OCI-LY1 (cell line): ENCODE results near the gene ELMOD3.

Source experiments
- H2AFZ ChIP-seq: fragments of 200-600 bp; sonication (generic), shearing (Covaris generic); 2 replicates; pipeline ENCODE4 v1.6.0; 2014; ENCODE audit warnings: antibody characterized with exemption, mild to moderate bottlenecking, low read length
- H3F3A ChIP-seq: fragments of 200-600 bp; sonication (generic), shearing (Covaris generic); 2 replicates; pipeline ENCODE4 v1.6.0; 2014; ENCODE audit warnings: mild to moderate bottlenecking, antibody characterized with exemption, low read length, moderate library complexity; ENCODE audit not compliant: insufficient read depth
- H3K27ac ChIP-seq: fragments of 200-600 bp; sonication (generic); 2 replicates; pipeline ENCODE4 v1.5.1; 2014; ENCODE audit warnings: low read length, mixed run types, mild to moderate bottlenecking, low read depth; ENCODE audit not compliant: poor library complexity, severe bottlenecking
- H3K27me3 ChIP-seq: fragments of 200-600 bp; sonication (generic); 2 replicates; pipeline ENCODE4 v1.6.0; 2014; ENCODE audit warnings: antibody characterized with exemption, mild to moderate bottlenecking, low read length, moderate library complexity; ENCODE audit not compliant: insufficient read depth
- H3K36me3 ChIP-seq: fragments of 200-600 bp; sonication (generic); 2 replicates; pipeline ENCODE4 v1.6.1; 2014; ENCODE audit warnings: mild to moderate bottlenecking, antibody characterized with exemption, low read length, moderate library complexity, mixed read lengths; ENCODE audit not compliant: insufficient read depth
- H3K4me1 ChIP-seq: fragments of 200-600 bp; sonication (generic); 2 replicates; pipeline ENCODE4 v1.5.1; 2014; ENCODE audit warnings: mild to moderate bottlenecking, low read length, moderate library complexity; ENCODE audit not compliant: insufficient read depth, severe bottlenecking
- H3K4me2 ChIP-seq: fragments of 200-600 bp; sonication (generic), shearing (Covaris generic); 2 replicates; pipeline ENCODE4 v1.6.1; 2014; ENCODE audit warnings: low read length
- H3K4me3 ChIP-seq: fragments of 200-600 bp; sonication (generic); 2 replicates; pipeline ENCODE4 v1.5.1; 2014; ENCODE audit warnings: low read length, low read depth, mild to moderate bottlenecking, mixed read lengths; ENCODE audit not compliant: poor library complexity, severe bottlenecking
- H3K79me2 ChIP-seq: fragments of 200-600 bp; shearing (Covaris generic); 2 replicates; pipeline ENCODE4 v1.6.1; 2016; ENCODE audit warnings: mixed run types, low read length, mixed read lengths; ENCODE audit not compliant: insufficient read depth
- H3K9ac ChIP-seq: fragments of 200-600 bp; sonication (generic), shearing (Covaris generic); 2 replicates; pipeline ENCODE4 v1.6.1; 2014; ENCODE audit warnings: mild to moderate bottlenecking, low read length, mixed read lengths
- H3K9me2 ChIP-seq: fragments of 200-600 bp; sonication (generic), shearing (Covaris generic); 2 replicates; pipeline ENCODE4 v1.6.1; 2014; ENCODE audit warnings: low read depth, mild to moderate bottlenecking, low read length, mixed read lengths
- H3K9me3 ChIP-seq: fragments of 200-600 bp; shearing (Covaris generic); 2 replicates; pipeline ENCODE4 v1.6.1; 2014; ENCODE audit warnings: low read length, mixed read lengths
- H4K20me1 ChIP-seq: fragments of 200-600 bp; sonication (generic), shearing (Covaris generic); 2 replicates; pipeline ENCODE4 v1.6.0; 2016; ENCODE audit warnings: mild to moderate bottlenecking, low read length; ENCODE audit not compliant: insufficient read depth
- CTCF ChIP-seq: fragments of 200-600 bp; sonication (generic), shearing (Covaris generic); IDR thresholded peaks from 2 replicates; pipeline ENCODE4 v1.5.1; 2017; ENCODE audit warnings: mild to moderate bottlenecking, antibody characterized with exemption, low read length, moderate library complexity, mixed read lengths
- EZH2 ChIP-seq: fragments of 200-600 bp; sonication (generic), shearing (Covaris generic); IDR thresholded peaks from 2 replicates; pipeline ENCODE4 v1.8.0; 2017; ENCODE audit warnings: borderline replicate concordance, mixed run types, mild to moderate bottlenecking, antibody characterized with exemption, low read length, moderate library complexity, mixed read lengths

Gene ELMOD3

GRCh38 chr2:85434696-85435095, 80.1 kb downstream of the ELMOD3 start:
- no peaks in the 10 kb centered on the region for H3K36me3 ChIP-seq
- H3K4me2 ChIP-seq, result no peak overlapping the region
- no peak overlapping the region for H3K9ac ChIP-seq
- H4K20me1 ChIP-seq, result no peaks in the 10 kb centered on the region
- no peak overlapping the region for H3K27ac ChIP-seq
- no peaks in the 10 kb centered on the region for H3F3A ChIP-seq
- H2AFZ ChIP-seq, result no peak overlapping the region
- no peaks in the 10 kb centered on the region for H3K79me2 ChIP-seq
- H3K27me3 ChIP-seq, result no peaks in the 10 kb centered on the region
- no peaks in the 10 kb centered on the region for H3K9me3 ChIP-seq
- TF ChIP-seq CTCF (no peak), EZH2 (no peak)
- H3K4me3 ChIP-seq, result no peak overlapping the region
- peaks cover 23% of the 10 kb centered on the region for H3K4me1 ChIP-seq
- H3K9me2 ChIP-seq, result no peaks in the 10 kb centered on the region

- H3K9me2 ChIP-seq, result no peaks in the 10 kb centered on the region
- H3K4me3 ChIP-seq, result no peak overlapping the region
- H3K9me3 ChIP-seq, result no peaks in the 10 kb centered on the region
- no peaks in the 10 kb centered on the region for H3K36me3 ChIP-seq
- H3K27me3 ChIP-seq, result no peaks in the 10 kb centered on the region
- no peaks in the 10 kb centered on the region for H3F3A ChIP-seq
- no peak overlapping the region for H3K27ac ChIP-seq
- no peaks in the 10 kb centered on the region for H3K79me2 ChIP-seq
- TF ChIP-seq EZH2, result no peak
- H3K4me2 ChIP-seq, result no peak overlapping the region
- H4K20me1 ChIP-seq, result no peaks in the 10 kb centered on the region
- peaks cover 23% of the 10 kb centered on the region for H3K4me1 ChIP-seq
- no peak overlapping the region for H2AFZ ChIP-seq
- no peak overlapping the region for H3K9ac ChIP-seq
Measured at GRCh38 chr2:85435220-85435958, 80.8 kb downstream of the ELMOD3 start.

GRCh38 chr2:85435981-85436835, 81.6 kb downstream of the ELMOD3 start:
- no peaks in the 10 kb centered on the region for H3K9me2 ChIP-seq
- TF ChIP-seq EZH2 (no peak), CTCF (peak; percentile 5; the same call in 1 of the 2 replicates)
- no peak overlapping the region for H3K4me3 ChIP-seq
- H3K4me2 ChIP-seq, result no peak overlapping the region
- no peaks in the 10 kb centered on the region for H3K36me3 ChIP-seq
- no peaks in the 10 kb centered on the region for H4K20me1 ChIP-seq
- no peaks in the 10 kb centered on the region for H3K27me3 ChIP-seq
- no peaks in the 10 kb centered on the region for H3K79me2 ChIP-seq
- no peak overlapping the region for H2AFZ ChIP-seq
- no peaks in the 10 kb centered on the region for H3F3A ChIP-seq
- H3K27ac ChIP-seq, result no peak overlapping the region
- H3K4me1 ChIP-seq, result peaks cover 23% of the 10 kb centered on the region
- H3K9me3 ChIP-seq, result no peaks in the 10 kb centered on the region
- H3K9ac ChIP-seq, result no peak overlapping the region
